Measurements from ENCODE around the gene ZFP2.
"Not testable (repeated sequence)": the region's sequence is repeated elsewhere in the genome, so short reads cannot be mapped to it uniquely, and the experiment has no call there.

The ZFP2 gene

GRCh38 chr5:178895615-178896571 lies at the start of gene ZFP2:
ZFP2 (plus strand) TSS chr5:178895913; CDS start chr5:178931314, 35,401 bp downstream.
- peak; percentile 19 for DNase-seq (ENCODE audit: low spot score)

GRCh38 chr5:178849316-178849715 lies 46.4 kb upstream of the ZFP2 start:
- no peak for DNase-seq (ENCODE audit: low spot score)

- DNase-seq (ENCODE audit: low spot score) = no peak
Measured at GRCh38 chr5:178851951-178852350, 43.8 kb upstream of the ZFP2 start.

GRCh38 chr5:178854284-178854683 lies 41.4 kb upstream of the ZFP2 start:
- DNase-seq (ENCODE audit: low spot score) = no peak

- peak; percentile 82 for DNase-seq (ENCODE audit: low spot score)
Measured at GRCh38 chr5:178859625-178860521, 35.8 kb upstream of the ZFP2 start, which contains the start of gene ZNF354B. ZNF354B (plus strand) TSS chr5:178859953; CDS start chr5:178861048, 1,095 bp downstream.

- not testable (repeated sequence) for DNase-seq (ENCODE audit: low spot score)
Measured at GRCh38 chr5:178860615-178861014, 35.1 kb upstream of the ZFP2 start.

- DNase-seq (ENCODE audit: low spot score) = no peak
Measured at GRCh38 chr5:178861627-178862026, 34.1 kb upstream of the ZFP2 start.

GRCh38 chr5:178866946-178867345 lies 28.8 kb upstream of the ZFP2 start:
- no peak for DNase-seq (ENCODE audit: low spot score)

- no peak for DNase-seq (ENCODE audit: low spot score)
Measured at GRCh38 chr5:178869577-178869976, 26.1 kb upstream of the ZFP2 start.

- no peak for DNase-seq (ENCODE audit: low spot score)
Measured at GRCh38 chr5:178870411-178870810, 25.3 kb upstream of the ZFP2 start.

- DNase-seq (ENCODE audit: low spot score) = no peak
Measured at GRCh38 chr5:178872302-178872701, 23.4 kb upstream of the ZFP2 start.

- DNase-seq (ENCODE audit: low spot score) = not testable (repeated sequence)
Measured at GRCh38 chr5:178883115-178883694, 12.5 kb upstream of the ZFP2 start.

GRCh38 chr5:178883815-178884430 lies 11.8 kb upstream of the ZFP2 start:
- no peak for DNase-seq (ENCODE audit: low spot score)

- DNase-seq (ENCODE audit: low spot score) = no peak
Measured at GRCh38 chr5:178899289-178899688, 3.6 kb downstream of the ZFP2 start.

GRCh38 chr5:178902849-178903248 lies 7.1 kb downstream of the ZFP2 start:
- DNase-seq (ENCODE audit: low spot score) = no peak

- DNase-seq (ENCODE audit: low spot score) = no peak
Measured at GRCh38 chr5:178931846-178932760, 36.4 kb downstream of the ZFP2 start.

GRCh38 chr5:178940569-178941360 lies 45.1 kb downstream of the ZFP2 start, which contains the start of gene ZNF454:
ZNF454 (plus strand) TSS chr5:178941198; CDS start chr5:178942792, 1,594 bp downstream.
- peak; percentile 88 for DNase-seq (ENCODE audit: low spot score)

GRCh38 chr5:178941361-178941760 lies 45.6 kb downstream of the ZFP2 start:
- DNase-seq (ENCODE audit: low spot score) = no peak

GRCh38 chr5:178965465-178966055 lies 69.8 kb downstream of the ZFP2 start:
- no peak for DNase-seq (ENCODE audit: low spot score)
